GM23248 (cell line): ENCODE measurements around the gene PPP1R16B.

Source experiments
- EZH2 ChIP-seq: fragments of 200-600 bp; sonication (generic); IDR thresholded peaks from 2 replicates; pipeline ENCODE4 v1.6.1; 2018; ENCODE audit warnings: antibody characterized with exemption, mild to moderate bottlenecking; ENCODE audit not compliant: insufficient read depth, poor library complexity, severe bottlenecking
- EZH2phosphoT487 ChIP-seq: fragments of 200-600 bp; sonication (generic); IDR thresholded peaks from 2 replicates; pipeline ENCODE4 v1.6.1; 2018; ENCODE audit warnings: antibody characterized with exemption, moderate library complexity, mild to moderate bottlenecking, low read depth; ENCODE audit not compliant: insufficient read depth

DNA sequence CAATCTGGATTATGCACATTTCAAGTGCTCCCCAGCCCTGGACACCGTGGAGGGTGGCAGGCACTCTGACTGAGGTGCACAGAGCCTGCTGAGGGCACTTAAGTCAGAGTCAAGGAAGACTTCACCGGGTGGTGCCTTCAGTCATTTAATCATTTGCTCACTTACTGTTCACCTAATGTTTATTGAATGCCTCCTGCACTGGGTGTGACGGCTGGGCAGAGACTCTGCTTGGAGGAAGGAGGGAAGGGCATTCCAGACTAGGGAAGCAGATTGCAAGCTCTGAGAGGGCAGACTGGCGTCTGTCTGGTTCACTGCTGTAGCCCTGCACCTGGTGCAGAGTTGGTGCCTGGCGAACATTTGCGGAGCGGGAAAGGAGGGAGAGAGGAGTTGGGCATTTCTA, 66.5 kb downstream of the PPP1R16B start:
- TF ChIP-seq EZH2 (no peak), EZH2phosphoT487 (no peak)
